Measurements from ENCODE around the gene DSTN.

GRCh38 chr20:17589161-17589834 lies 19.4 kb downstream of the DSTN start:
- TF ChIP-seq CTCF (conservative IDR thresholded peaks at IDR 0.05; ENCODE audit: low read depth, low read length) (no peak), CHD1 (IDR thresholded peaks at IDR 0.05; ENCODE audit: low read depth, low read length) (no peak), POLR2A (IDR thresholded peaks at IDR 0.05; ENCODE audit: low read depth, low read length) (no peak), SMC3 (IDR thresholded peaks at IDR 0.05; ENCODE audit: low read depth, low read length) (no peak), RAD21 (IDR thresholded peaks at IDR 0.05; ENCODE audit: low read length) (no peak), MAFK (IDR thresholded peaks at IDR 0.05; ENCODE audit: low read depth, low read length) (no peak), USF2 (IDR thresholded peaks at IDR 0.05; ENCODE audit: low read depth, low read length) (no peak), NFE2L2 (IDR thresholded peaks at IDR 0.05; ENCODE audit: low read depth, low read length) (no peak), CEBPB (IDR thresholded peaks at IDR 0.05; ENCODE audit: low read depth, low read length) (no peak), MXI1 (IDR thresholded peaks at IDR 0.05; ENCODE audit: borderline replicate concordance, low read depth, low read length) (no peak), RFX5 (IDR thresholded peaks at IDR 0.05; ENCODE audit: low read depth, low read length) (no peak), BHLHE40 (IDR thresholded peaks at IDR 0.05; ENCODE audit: low read depth, low read length) (no peak)
